Midbrain (tissue), 1 donor: ENCODE measurements around the gene TMC1.

Experiments used
- DNase-seq: peaks from one replicate; lab custom pipeline; 2025; lab: John Stamatoyannopoulos, UW

The TMC1 gene

DNA sequence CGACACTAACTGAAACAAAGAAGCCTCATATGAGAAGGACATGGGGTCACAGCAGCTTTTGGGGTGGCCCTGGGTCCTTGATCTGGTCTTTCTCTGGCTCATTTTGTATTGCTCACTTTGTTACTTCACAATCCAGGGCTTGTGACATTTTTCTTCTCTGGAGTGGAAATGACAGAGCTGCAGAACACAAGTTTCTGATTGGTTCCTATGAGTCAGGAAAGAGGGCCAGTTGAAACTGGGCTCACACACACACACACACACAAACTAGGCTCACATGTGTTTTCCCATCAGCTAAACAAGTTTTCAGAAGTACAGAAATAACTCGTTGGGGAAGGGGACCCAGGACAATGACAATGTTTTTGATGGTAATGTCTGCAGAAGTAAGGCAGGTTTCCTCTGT is 54.3 kb downstream of the TMC1 start:
- no peak for DNase-seq

GRCh38 chr9:72576087-72576486 is 54.7 kb downstream of the TMC1 start:
- DNase-seq: no peak

DNA sequence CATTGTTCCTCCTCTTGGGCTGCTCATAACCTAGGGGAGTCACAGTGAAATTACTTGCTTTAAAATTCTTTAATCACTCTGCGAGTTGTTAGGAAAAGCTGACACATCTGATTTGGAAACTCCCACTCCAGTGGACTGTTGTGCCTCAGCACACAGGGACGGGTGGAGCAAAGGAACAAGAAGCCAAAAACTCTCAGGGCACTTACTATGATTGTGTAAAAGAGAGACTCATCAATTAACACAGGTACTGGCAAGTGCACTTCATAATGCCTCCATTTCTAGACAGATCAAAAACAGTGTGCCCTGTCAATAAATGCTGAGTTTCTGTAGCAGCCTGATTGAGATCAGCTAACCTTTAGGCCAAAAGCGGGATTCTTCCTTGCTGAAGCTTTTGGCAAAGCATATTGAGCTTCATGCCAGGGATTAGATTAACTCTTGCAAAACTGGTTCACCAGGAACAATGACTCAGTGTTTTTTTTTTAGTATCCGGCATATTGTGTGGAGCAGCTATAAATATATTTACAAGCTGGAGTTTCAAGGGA is 55.9 kb downstream of the TMC1 start:
- DNase-seq: no peak

DNA sequence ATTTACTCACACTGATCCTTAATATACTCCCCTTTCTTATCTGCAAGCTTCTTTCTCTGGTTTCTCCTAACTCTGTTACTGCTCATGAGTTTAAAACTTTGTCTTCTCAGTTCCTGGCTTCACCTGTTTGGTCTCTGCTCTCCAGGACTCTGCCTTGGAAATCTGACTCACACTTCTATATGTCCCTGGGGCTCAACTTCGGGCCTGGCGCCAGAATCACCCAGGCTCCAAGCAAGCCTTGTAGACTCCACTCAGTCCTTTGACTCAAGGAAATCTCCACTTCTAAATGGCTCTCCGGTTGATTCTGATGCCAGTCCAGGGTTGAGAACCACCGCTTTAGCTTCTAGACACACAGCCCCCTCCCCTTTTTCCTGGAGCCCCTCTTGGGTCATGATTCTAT is 57.8 kb downstream of the TMC1 start:
- no peak for DNase-seq

- DNase-seq: no peak
Observed at GRCh38 chr9:72579880-72580550, 58.6 kb downstream of the TMC1 start.

DNA sequence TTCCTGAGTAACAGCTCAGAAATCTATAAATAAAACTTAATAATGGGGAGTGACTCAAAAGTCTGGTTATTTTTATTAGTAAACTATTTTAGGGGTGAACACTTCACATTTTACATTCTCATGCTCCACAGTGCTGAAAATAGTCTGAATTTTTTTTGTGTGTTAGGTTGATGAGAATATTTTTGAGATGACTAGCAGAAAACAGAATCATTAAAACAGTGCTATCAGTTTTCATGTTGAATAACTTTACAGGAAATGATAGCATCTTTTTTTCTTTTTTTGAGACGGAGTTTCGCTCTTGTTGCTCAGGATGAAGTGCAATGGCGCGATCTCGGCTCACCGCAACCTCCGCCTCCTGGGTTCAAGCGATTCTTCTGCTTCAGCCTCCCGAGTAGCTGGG is 60.3 kb downstream of the TMC1 start:
- no peak for DNase-seq

DNA sequence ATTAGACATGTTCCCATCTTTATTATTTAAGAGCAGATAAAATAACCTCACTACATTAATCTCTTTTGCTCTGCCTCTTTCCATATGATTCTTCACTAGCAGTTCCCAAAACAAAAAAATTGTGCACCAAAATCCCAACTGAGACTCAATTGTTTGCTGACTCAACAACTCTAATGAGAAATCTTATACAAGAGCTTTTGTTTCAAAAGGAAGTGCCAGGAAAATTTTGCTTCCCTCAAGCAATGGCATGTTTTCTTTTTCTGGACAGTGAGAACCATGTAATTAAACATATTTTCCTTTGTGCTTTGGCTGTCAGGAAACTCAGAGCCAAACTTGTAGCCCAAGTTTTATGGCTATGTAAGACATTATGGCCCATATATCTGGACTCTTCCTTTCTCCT is 62.0 kb downstream of the TMC1 start:
- DNase-seq: no peak

DNA sequence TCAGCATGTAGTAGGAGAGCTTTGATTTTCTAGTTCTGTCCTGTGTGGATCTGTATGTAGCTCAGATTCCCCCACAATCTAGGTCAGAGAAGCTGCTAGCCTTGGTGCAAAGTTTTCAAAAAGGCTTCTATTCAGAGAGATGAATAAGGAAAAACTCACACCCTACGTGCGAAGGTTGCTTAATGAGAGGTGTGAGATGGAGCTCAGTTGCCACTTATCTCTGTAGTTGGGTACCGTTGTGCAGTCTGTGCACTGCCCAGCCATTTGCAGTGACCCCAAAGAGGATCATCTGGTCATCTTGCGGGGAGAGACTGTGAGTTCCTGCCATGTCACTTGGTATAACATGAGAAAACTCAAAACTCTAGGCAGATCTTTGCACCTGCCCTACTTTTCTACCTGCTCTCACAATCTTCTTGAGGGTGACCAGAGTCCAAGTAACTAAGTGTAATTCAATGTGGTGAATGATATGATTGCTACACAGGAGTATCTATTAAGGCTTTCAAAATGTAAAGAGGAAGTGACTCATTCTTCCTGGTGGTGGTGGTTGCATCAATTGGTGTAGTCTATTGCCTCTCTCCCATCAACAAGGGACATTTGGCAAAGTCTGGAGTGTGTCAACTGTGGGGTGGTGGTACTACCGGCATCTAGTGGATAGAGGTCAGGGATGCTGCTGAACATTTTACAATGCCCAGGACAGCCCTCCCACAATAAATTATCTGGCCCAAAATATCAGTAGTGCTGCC is 65.2 kb downstream of the TMC1 start:
- DNase-seq: peak; percentile 31

- DNase-seq: peak; percentile 13
Observed at GRCh38 chr9:72588336-72588735, 66.9 kb downstream of the TMC1 start.

GRCh38 chr9:72589667-72590521 is 68.5 kb downstream of the TMC1 start:
- no peak for DNase-seq

- DNase-seq: no peak
Observed at GRCh38 chr9:72590824-72591223, 69.4 kb downstream of the TMC1 start.

- peak; percentile 69 for DNase-seq
Observed at GRCh38 chr9:72592502-72593403, 71.3 kb downstream of the TMC1 start.

DNA sequence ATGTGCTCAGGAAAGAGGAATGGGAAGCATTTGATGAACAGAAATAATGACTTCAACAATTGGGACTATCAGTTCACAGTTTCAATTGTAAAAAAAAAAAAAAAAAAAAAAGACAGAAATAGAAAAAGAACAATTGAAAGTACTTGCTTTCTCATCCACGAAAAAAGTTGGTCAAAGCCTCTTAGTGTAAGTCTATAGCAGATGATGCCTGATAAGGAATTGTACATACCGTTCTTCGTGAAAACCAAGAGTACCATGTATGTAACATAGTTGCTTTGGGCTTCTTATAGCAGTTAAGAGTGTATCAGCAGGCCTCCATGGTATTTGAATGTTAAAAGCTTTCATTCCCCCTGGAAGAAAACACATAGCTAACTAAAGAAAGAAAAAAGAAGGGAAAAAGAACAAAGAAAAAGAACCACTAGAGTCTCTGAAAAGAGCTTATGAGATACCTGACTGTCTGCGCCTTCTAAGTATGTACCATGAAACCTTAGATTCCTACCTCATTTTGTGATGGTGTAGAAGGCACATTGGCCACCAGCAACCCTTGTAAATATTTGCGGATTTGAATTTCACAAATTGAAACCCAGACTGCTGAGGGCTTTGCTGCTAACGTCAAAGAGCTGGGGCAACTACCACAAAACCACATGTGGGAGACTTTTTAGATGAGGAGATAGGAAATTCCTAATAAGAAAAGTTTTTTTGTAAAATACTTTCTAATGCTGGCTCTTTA is 75.2 kb downstream of the TMC1 start:
- DNase-seq: no peak

DNA sequence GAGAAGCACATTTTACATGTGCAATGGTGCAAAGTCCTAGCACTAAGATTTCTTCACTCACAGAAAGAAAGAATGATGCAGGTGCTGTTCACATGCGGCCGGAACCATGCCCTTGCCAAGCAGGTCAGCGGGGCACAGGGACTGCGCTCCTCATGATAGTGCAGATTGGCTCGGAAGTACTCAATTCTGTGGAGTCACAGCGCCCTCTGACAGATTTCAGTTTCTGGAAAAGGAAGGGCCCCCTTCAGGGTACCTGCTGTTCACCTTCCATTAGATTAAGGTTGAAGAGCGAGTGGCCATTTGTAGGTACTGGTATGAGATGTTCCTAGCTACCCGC is 75.7 kb downstream of the TMC1 start:
- DNase-seq: no peak

DNA sequence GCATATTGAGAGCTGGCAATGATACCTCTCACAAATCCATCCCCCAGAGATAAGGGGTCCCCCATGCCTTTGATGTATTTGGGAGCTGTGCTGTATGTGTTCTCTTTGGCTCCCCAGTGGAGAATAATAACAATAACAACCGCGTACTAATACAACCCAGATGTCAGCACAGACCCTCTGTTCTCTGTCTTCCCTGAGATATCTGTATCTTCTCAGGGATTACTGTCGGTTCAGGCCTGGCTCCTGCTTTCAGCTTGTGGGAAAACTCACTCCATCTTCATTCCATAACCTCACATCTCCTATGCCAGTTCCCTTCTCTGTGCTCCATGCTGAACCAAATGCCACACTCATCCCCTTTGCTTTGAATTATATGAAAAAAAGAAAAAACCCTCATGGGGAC is 76.2 kb downstream of the TMC1 start:
- no peak for DNase-seq

GRCh38 chr9:72598639-72599038 is 77.2 kb downstream of the TMC1 start:
- no peak for DNase-seq

DNA sequence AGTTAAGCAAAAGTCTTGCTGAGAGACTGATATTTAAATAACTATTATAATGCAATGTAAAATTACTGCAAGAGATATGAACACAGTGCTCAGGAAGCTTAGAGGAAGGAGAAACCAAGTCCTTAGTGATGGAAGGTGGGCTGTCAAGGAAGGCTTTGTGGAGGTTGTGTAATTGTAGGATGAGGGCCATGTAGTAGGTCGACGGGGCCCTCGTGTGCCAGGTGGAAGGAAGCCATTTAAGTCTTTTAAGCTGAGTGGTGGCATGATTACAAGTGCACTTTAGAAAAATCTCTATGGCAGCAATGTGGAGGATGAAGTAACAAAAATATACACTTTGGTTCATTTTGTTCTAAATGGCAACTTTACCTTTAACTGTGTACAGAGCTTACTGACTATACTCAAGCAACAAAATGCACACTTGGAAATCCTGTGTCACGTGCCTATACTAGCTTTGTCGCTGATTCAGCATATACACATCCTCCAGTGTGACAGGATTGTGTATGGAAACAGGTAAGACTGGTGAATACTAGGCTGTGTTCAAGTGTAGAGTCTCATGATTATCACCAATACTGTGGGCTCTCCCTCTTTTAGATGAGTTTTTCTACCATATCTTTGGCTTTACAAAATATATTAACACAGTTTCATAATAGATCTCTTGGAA is 78.6 kb downstream of the TMC1 start:
- no peak for DNase-seq

- no peak for DNase-seq
Observed at GRCh38 chr9:72600671-72601070, 79.3 kb downstream of the TMC1 start.

DNA sequence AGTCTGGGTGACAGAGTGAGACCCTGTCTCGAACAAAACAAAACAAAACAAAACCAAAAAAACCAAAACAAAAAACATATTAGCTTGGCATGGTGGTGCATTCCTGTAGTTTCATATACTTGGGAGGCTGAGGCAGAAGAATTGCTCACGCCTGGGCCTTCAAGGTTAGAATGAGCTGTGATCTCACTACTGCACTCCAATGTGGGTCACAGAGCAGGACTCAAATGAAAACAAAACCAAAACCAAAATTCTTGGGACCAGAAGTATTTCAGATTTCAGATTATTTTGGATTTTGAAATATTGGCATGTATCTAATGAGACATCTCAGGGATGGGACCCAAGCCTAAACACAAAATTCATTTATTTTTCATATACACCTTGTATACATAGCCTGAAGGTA is 80.2 kb downstream of the TMC1 start:
- DNase-seq: no peak

DNA sequence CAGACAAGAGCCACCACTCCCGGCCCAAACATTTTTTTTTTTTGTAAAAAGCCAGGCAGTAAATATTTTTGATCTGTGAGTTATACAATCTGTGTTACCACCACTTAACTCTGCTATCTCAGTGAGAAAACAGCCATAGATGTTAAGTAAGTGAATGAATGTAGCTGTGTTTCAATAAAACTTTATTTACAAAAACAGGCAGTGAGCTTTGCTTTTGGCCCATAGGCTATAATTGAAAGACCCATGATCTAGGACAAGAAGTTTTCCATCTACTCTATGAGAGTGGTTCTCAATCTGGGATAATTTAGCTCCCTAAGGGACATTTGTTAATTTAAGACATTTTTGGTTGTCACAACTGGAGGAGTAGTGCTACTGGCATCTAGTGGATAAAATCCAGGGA is 91.0 kb downstream of the TMC1 start:
- no peak for DNase-seq
